Neuronal stem cell (in vitro differentiated cells): Measurements from ENCODE around the gene OR2M2.

Source experiments
- DNase-seq: peaks from one replicate; pipeline ENCODE4 v3.0.0-alpha.2; 2013; ENCODE audit warnings: low spot score
- H2AFZ ChIP-seq: one replicate; pipeline ENCODE4 v1.6.1; 2013; ENCODE audit warnings: mild to moderate bottlenecking, low read length, inconsistent platforms
- H2AK5ac ChIP-seq: 2 replicates; pipeline ENCODE4 v1.6.1; 2013; ENCODE audit warnings: low read depth, mild to moderate bottlenecking, inconsistent platforms, low read length, moderate library complexity, mixed read lengths
- H2BK120ac ChIP-seq: 2 replicates; pipeline ENCODE4 v1.6.1; 2013; ENCODE audit warnings: low read depth, mild to moderate bottlenecking, inconsistent platforms, low read length, moderate library complexity, mixed read lengths
- H2BK12ac ChIP-seq: one replicate; pipeline ENCODE4 v1.6.1; 2013; ENCODE audit warnings: low read length, inconsistent platforms
- H2BK15ac ChIP-seq: 2 replicates; pipeline ENCODE4 v1.6.1; 2013; ENCODE audit warnings: mild to moderate bottlenecking, low read length, inconsistent platforms, mixed read lengths
- H2BK5ac ChIP-seq: one replicate; pipeline ENCODE4 v1.6.1; 2013; ENCODE audit warnings: inconsistent platforms, mild to moderate bottlenecking, low read length, moderate library complexity
- H3K14ac ChIP-seq: one replicate; pipeline ENCODE4 v1.6.1; 2013; ENCODE audit warnings: low read length, inconsistent platforms
- H3K18ac ChIP-seq: 2 replicates; pipeline ENCODE4 v1.6.1; 2013; ENCODE audit warnings: low read length, inconsistent platforms
- H3K23ac ChIP-seq: 2 replicates; pipeline ENCODE4 v1.6.1; 2013; ENCODE audit warnings: low read depth, mild to moderate bottlenecking, mixed read lengths, low read length, inconsistent platforms; ENCODE audit not compliant: poor library complexity
- H3K27ac ChIP-seq: replicated peaks from 3 replicates; pipeline ENCODE4 v1.5.1; 2013; ENCODE audit warnings: low read length, inconsistent platforms
- H3K27me3 ChIP-seq, 3 experiments: 2 replicates each; pipeline ENCODE4 v1.6.1; 2013; ENCODE audit warnings: low read length in 3 of 3, mild to moderate bottlenecking in 2 of 3, inconsistent platforms in 1 of 3, low read depth in 1 of 3, mixed read lengths in 1 of 3, moderate library complexity in 1 of 3; ENCODE audit not compliant: control insufficient read depth in 3 of 3, insufficient read depth in 3 of 3
- H3K36me3 ChIP-seq, 2 donors: replicated peaks in 1 of 2; 2 replicates each; pipeline ENCODE4 v1.6.1; 2013; ENCODE audit warnings: low read length in 2 of 2; ENCODE audit not compliant: control insufficient read depth in 2 of 2, insufficient read depth in 2 of 2
- H3K4ac ChIP-seq: 2 replicates; pipeline ENCODE4 v1.6.1; 2013; ENCODE audit warnings: inconsistent platforms, mild to moderate bottlenecking, low read length, moderate library complexity
- H3K4me1 ChIP-seq, 2 donors: 1 replicate in 1 of 2; 2 replicates in 1 of 2; pipeline ENCODE4 v1.6.1; 2013; ENCODE audit warnings: low read length in 2 of 2, low read depth in 1 of 2; ENCODE audit not compliant: control insufficient read depth in 2 of 2, insufficient read depth in 1 of 2
- H3K4me2 ChIP-seq: one replicate; pipeline ENCODE4 v1.6.1; 2013; ENCODE audit warnings: mild to moderate bottlenecking, low read length, inconsistent platforms; ENCODE audit not compliant: insufficient read depth, poor library complexity, severe bottlenecking
- H3K4me3 ChIP-seq, 2 donors: 2 replicates each; pipeline ENCODE4 v1.5.1; 2013; ENCODE audit warnings: low read length in 2 of 2, mild to moderate bottlenecking in 2 of 2, inconsistent platforms in 1 of 2, moderate library complexity in 1 of 2
- H3K79me1 ChIP-seq: one replicate; pipeline ENCODE4 v1.6.1; 2013; ENCODE audit warnings: low read depth, mild to moderate bottlenecking, inconsistent platforms, low read length, moderate library complexity
- H3K9ac ChIP-seq: one replicate; pipeline ENCODE4 v1.6.1; 2013; ENCODE audit warnings: mild to moderate bottlenecking, low read depth, low read length, inconsistent platforms; ENCODE audit not compliant: poor library complexity
- H3K9me3 ChIP-seq, 2 donors: replicated peaks in 1 of 2; 2 replicates each; pipeline versions ENCODE3 to v1.6.1; 2013; ENCODE audit warnings: low read length in 2 of 2, mild to moderate bottlenecking in 2 of 2, inconsistent platforms in 1 of 2, low read depth in 1 of 2, mixed read lengths in 1 of 2, moderate library complexity in 1 of 2; ENCODE audit not compliant: control insufficient read depth in 2 of 2, insufficient read depth in 1 of 2
- H4K8ac ChIP-seq: one replicate; pipeline ENCODE4 v1.6.1; 2013; ENCODE audit warnings: low read depth, mild to moderate bottlenecking, inconsistent platforms, low read length, moderate library complexity
- H4K91ac ChIP-seq: one replicate; pipeline ENCODE4 v1.6.1; 2013; ENCODE audit warnings: low read length, low read depth, mild to moderate bottlenecking, inconsistent platforms; ENCODE audit not compliant: poor library complexity
- WGBS, 2 donors: extraction: QIAGEN DNeasy Blood & Tissue Kit; methylation state at CpG; one replicate each; pipeline ENCODE4 v1.1.7; 2013; ENCODE audit warnings: missing lambda C conversion rate in 2 of 2, mixed read lengths in 1 of 2; ENCODE audit not compliant: insufficient read length in 2 of 2, insufficient replicate concordance in 1 of 2; ENCODE audit errors: extremely low coverage in 2 of 2; 5-methylcytosine and 5-hydroxymethylcytosine counted together

Gene OR2M2

GRCh38 chr1:248187363-248187762 is 12.7 kb downstream of the OR2M2 start:
- no peak overlapping the region for H3K4me3 ChIP-seq
- no peak overlapping the region for H3K9ac ChIP-seq
- H2AFZ ChIP-seq: no peak overlapping the region
- no peak overlapping the region for H3K4me2 ChIP-seq
- H3K27me3 ChIP-seq: no peaks in the 10 kb centered on the region
- H3K27ac ChIP-seq: no peak overlapping the region
- WGBS, 2 donors: no CpG with 5 or more reads among the region's 3 CpGs
- H3K36me3 ChIP-seq: no peaks in the 10 kb centered on the region
- no peak overlapping the region for H3K18ac ChIP-seq
- peaks cover 0 to 2% of the 10 kb centered on the region in 2 donors for H3K4me1 ChIP-seq
- no peak overlapping the region for H4K91ac ChIP-seq
- no peak overlapping the region for H2BK12ac ChIP-seq
- no peaks in the 10 kb centered on the region for H3K79me1 ChIP-seq
- DNase-seq: no peak
- H2AK5ac ChIP-seq: no peak overlapping the region
- H3K14ac ChIP-seq: no peak overlapping the region
- no peak overlapping the region for H2BK15ac ChIP-seq
- no peak overlapping the region for H2BK120ac ChIP-seq
- peaks cover 0 to 15% of the 10 kb centered on the region in 2 donors for H3K9me3 ChIP-seq
- H2BK5ac ChIP-seq: no peak overlapping the region
- no peak overlapping the region for H3K4ac ChIP-seq
- H3K23ac ChIP-seq: no peak overlapping the region
- H4K8ac ChIP-seq: no peak overlapping the region

GRCh38 chr1:248189026-248189425 is 14.4 kb downstream of the OR2M2 start:
- WGBS, 2 donors: no CpG with 5 or more reads among the region's 11 CpGs
- no peak overlapping the region for H3K9ac ChIP-seq
- H4K8ac ChIP-seq: no peak overlapping the region

GRCh38 chr1:248194117-248194516 is 19.5 kb downstream of the OR2M2 start:
- no peak for DNase-seq
- no peak overlapping the region for H2BK15ac ChIP-seq
- H3K79me1 ChIP-seq: no peaks in the 10 kb centered on the region
- H3K4me3 ChIP-seq: no peak overlapping the region
- H3K23ac ChIP-seq: no peak overlapping the region
- no peaks in the 10 kb centered on the region for H3K27me3 ChIP-seq
- no CpG with 5 or more reads among the region's 1 CpG for WGBS, 2 donors
- H2BK120ac ChIP-seq: no peak overlapping the region
- H3K27ac ChIP-seq: no peak overlapping the region
- no peak overlapping the region for H2BK12ac ChIP-seq
- H3K36me3 ChIP-seq: no peaks in the 10 kb centered on the region
- H3K9me3 ChIP-seq: peaks cover 0 to 9% of the 10 kb centered on the region in 2 donors
- H2AK5ac ChIP-seq: no peak overlapping the region
- no peak overlapping the region for H2AFZ ChIP-seq
- no peak overlapping the region for H3K4ac ChIP-seq
- no peak overlapping the region for H4K8ac ChIP-seq
- H3K4me1 ChIP-seq: no peaks in the 10 kb centered on the region
- no peak overlapping the region for H3K9ac ChIP-seq
- no peak overlapping the region for H3K14ac ChIP-seq
- no peak overlapping the region for H2BK5ac ChIP-seq
- no peak overlapping the region for H4K91ac ChIP-seq
- no peak overlapping the region for H3K4me2 ChIP-seq
- H3K18ac ChIP-seq: no peak overlapping the region

More at GRCh38 chr1:248189026-248189425, 14.4 kb downstream of the OR2M2 start:
- Histone ChIP-seq H3K36me3 (no peaks in the 10 kb centered on the region), H2AK5ac (no peak overlapping the region), H2BK15ac (no peak overlapping the region), H4K91ac (no peak overlapping the region), H2BK120ac (no peak overlapping the region), H3K23ac (no peak overlapping the region), H3K4me3 (no peak overlapping the region), H3K14ac (no peak overlapping the region), H3K27ac (no peak overlapping the region), H3K4me2 (no peak overlapping the region), H3K27me3 (no peaks in the 10 kb centered on the region), H3K18ac (no peak overlapping the region), H3K79me1 (no peaks in the 10 kb centered on the region), H3K4me1 (peaks cover 0 to 2% of the 10 kb centered on the region in 2 donors), H3K4ac (no peak overlapping the region), H2BK5ac (no peak overlapping the region), H2AFZ (peak overlapping the region; percentile 69), H3K9me3 (peaks cover 0 to 15% of the 10 kb centered on the region in 2 donors), H2BK12ac (no peak overlapping the region)
- DNase-seq: no peak

- Histone ChIP-seq H3K4ac (no peak within 1 kb of the TSS), H3K27me3 (no peaks in the 10 kb centered on the region), H3K9me3 (peaks cover 0 to 6% of the 10 kb centered on the region in 2 donors), H3K18ac (no peak within 1 kb of the TSS), H2BK15ac (no peak within 1 kb of the TSS), H3K4me3 (no peak within 1 kb of the TSS), H3K4me2 (no peak within 1 kb of the TSS), H3K9ac (no peak within 1 kb of the TSS), H3K4me1 (peaks cover 0 to under 1% of the 10 kb centered on the region in 2 donors), H3K14ac (no peak within 1 kb of the TSS), H3K23ac (no peak within 1 kb of the TSS), H2AFZ (no peak within 1 kb of the TSS), H4K91ac (no peak within 1 kb of the TSS), H2BK120ac (no peak within 1 kb of the TSS), H3K79me1 (no peaks in the 10 kb centered on the region), H2BK12ac (no peak within 1 kb of the TSS), H3K27ac (no peak within 1 kb of the TSS), H2BK5ac (no peak within 1 kb of the TSS), H2AK5ac (no peak within 1 kb of the TSS), H4K8ac (no peak within 1 kb of the TSS), H3K36me3 (no peaks in the 10 kb centered on the region)
- no peak for DNase-seq
- no CpG with 5 or more reads among the region's 4 CpGs for WGBS, 2 donors
Observed at GRCh38 chr1:248196965-248197364, 22.3 kb downstream of the OR2M2 start, which contains the start of gene OR2M3. OR2M3 (plus strand) TSS chr1:248197265; CDS start chr1:248203068, 5,803 bp downstream.
